ENCODE data around the gene P2RX4. TPM values are rescaled to one million over a fixed set of nuclear protein-coding genes. Genes with fewer than 3 reads are reported as not detected.
"Not testable (repeated sequence)": the region's sequence is repeated elsewhere in the genome, so short reads cannot be mapped to it uniquely, and the experiment has no call there.

P2RX4 gene
- polyA plus RNA-seq, 3 donors: 33.4 to 38.5 (median 34.2) TPM

- no peak for DNase-seq (ENCODE audit: low read depth in 3 of 3, low spot score in 2 of 3)
Observed at GRCh38 chr12:121187501-121187900, 22.4 kb upstream of the P2RX4 start.

GRCh38 chr12:121188227-121188626 is 21.7 kb upstream of the P2RX4 start:
- no peak for DNase-seq (ENCODE audit: low read depth in 3 of 3, low spot score in 2 of 3)

- no peak for DNase-seq (ENCODE audit: low read depth in 3 of 3, low spot score in 2 of 3)
Observed at GRCh38 chr12:121189131-121189530, 20.8 kb upstream of the P2RX4 start.

- no peak for DNase-seq (ENCODE audit: low read depth in 3 of 3, low spot score in 2 of 3)
Observed at GRCh38 chr12:121189619-121190155, 20.2 kb upstream of the P2RX4 start.

- DNase-seq (ENCODE audit: low read depth in 3 of 3, low spot score in 2 of 3): no peak
Observed at GRCh38 chr12:121190523-121191031, 19.4 kb upstream of the P2RX4 start.

GRCh38 chr12:121191151-121191550 is 18.8 kb upstream of the P2RX4 start:
- DNase-seq (ENCODE audit: low read depth in 3 of 3, low spot score in 2 of 3): no peak

- DNase-seq (ENCODE audit: low read depth in 3 of 3, low spot score in 2 of 3): no peak
Observed at GRCh38 chr12:121196902-121197301, 13.0 kb upstream of the P2RX4 start.

GRCh38 chr12:121198949-121199348 is 11.0 kb upstream of the P2RX4 start:
- no peak for DNase-seq (ENCODE audit: low read depth in 3 of 3, low spot score in 2 of 3)

- DNase-seq (ENCODE audit: low read depth in 3 of 3, low spot score in 2 of 3): not testable (repeated sequence)
Observed at GRCh38 chr12:121201140-121201539, 8.8 kb upstream of the P2RX4 start.

- DNase-seq (ENCODE audit: low read depth in 3 of 3, low spot score in 2 of 3): no peak
Observed at GRCh38 chr12:121202407-121203355, 7.2 kb upstream of the P2RX4 start.

- DNase-seq (ENCODE audit: low read depth in 3 of 3, low spot score in 2 of 3): no peak
Observed at GRCh38 chr12:121203482-121203881, 6.4 kb upstream of the P2RX4 start.

- no peak for DNase-seq (ENCODE audit: low read depth in 3 of 3, low spot score in 2 of 3)
Observed at GRCh38 chr12:121205491-121205890, 4.4 kb upstream of the P2RX4 start.

GRCh38 chr12:121208571-121208970 is 1.4 kb upstream of the P2RX4 start:
- DNase-seq (ENCODE audit: low read depth in 3 of 3, low spot score in 2 of 3): not testable (repeated sequence)

GRCh38 chr12:121209221-121209620 is 708 bp upstream of the P2RX4 start:
- no peak for DNase-seq (ENCODE audit: low read depth in 3 of 3, low spot score in 2 of 3)

GRCh38 chr12:121212875-121213274 is 2.9 kb downstream of the P2RX4 start:
- DNase-seq (ENCODE audit: low read depth in 3 of 3, low spot score in 2 of 3): no peak

- no peak for DNase-seq (ENCODE audit: low read depth in 3 of 3, low spot score in 2 of 3)
Observed at GRCh38 chr12:121214166-121214777, 4.3 kb downstream of the P2RX4 start.

- DNase-seq (ENCODE audit: low read depth in 3 of 3, low spot score in 2 of 3): no peak
Observed at GRCh38 chr12:121214855-121215745, 5.2 kb downstream of the P2RX4 start.

GRCh38 chr12:121216102-121216501 is 6.2 kb downstream of the P2RX4 start:
- no peak for DNase-seq (ENCODE audit: low read depth in 3 of 3, low spot score in 2 of 3)

- no peak for DNase-seq (ENCODE audit: low read depth in 3 of 3, low spot score in 2 of 3)
Observed at GRCh38 chr12:121217063-121217462, 7.1 kb downstream of the P2RX4 start.

GRCh38 chr12:121217761-121218160 is 7.8 kb downstream of the P2RX4 start:
- DNase-seq (ENCODE audit: low read depth in 3 of 3, low spot score in 2 of 3): no peak
